Measurements from ENCODE around the gene MOB3A. TPM values are rescaled to one million over a fixed set of nuclear protein-coding genes. Genes with fewer than 3 reads are reported as not detected.

Gene MOB3A
- total and polyA plus RNA-seq, 9 of the 15 experiments (the other 6 are each of a cell fraction or from before 2014, with no cell fraction given), result 1.1 to 24.1 (median 6.0) TPM

DNA sequence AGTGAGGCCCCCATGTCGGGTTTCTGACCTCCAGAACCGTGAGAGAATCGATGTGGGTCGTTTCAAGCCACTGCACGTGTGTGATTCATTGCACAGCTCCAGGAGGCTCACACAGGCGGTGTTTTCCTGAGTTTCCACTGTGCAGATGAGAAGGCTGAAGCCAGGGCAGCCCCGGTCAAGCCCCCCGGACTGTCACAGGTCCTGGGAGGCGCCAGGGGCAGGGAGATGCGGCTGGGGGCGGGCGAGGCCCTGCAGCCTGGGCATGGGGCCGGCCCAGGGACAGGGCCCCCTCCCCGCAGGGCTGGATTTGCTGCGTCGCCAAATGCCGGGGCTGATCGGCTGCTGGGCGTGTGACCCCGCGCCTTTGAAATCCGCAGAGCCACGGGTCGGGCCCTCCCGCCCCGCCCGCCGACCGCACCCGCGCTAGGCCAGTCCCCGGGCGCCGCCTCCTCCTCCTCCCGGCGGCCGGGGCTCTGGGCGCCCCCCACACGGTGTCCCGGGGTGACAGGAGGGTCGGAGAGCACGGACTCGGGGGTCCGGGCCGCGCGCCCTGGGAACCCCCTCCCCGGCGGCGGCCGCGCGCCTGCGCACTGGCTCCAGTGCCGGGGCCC is 35.1 kb downstream of the MOB3A start (continued):
- TF ChIP-seq, protein P1, sequence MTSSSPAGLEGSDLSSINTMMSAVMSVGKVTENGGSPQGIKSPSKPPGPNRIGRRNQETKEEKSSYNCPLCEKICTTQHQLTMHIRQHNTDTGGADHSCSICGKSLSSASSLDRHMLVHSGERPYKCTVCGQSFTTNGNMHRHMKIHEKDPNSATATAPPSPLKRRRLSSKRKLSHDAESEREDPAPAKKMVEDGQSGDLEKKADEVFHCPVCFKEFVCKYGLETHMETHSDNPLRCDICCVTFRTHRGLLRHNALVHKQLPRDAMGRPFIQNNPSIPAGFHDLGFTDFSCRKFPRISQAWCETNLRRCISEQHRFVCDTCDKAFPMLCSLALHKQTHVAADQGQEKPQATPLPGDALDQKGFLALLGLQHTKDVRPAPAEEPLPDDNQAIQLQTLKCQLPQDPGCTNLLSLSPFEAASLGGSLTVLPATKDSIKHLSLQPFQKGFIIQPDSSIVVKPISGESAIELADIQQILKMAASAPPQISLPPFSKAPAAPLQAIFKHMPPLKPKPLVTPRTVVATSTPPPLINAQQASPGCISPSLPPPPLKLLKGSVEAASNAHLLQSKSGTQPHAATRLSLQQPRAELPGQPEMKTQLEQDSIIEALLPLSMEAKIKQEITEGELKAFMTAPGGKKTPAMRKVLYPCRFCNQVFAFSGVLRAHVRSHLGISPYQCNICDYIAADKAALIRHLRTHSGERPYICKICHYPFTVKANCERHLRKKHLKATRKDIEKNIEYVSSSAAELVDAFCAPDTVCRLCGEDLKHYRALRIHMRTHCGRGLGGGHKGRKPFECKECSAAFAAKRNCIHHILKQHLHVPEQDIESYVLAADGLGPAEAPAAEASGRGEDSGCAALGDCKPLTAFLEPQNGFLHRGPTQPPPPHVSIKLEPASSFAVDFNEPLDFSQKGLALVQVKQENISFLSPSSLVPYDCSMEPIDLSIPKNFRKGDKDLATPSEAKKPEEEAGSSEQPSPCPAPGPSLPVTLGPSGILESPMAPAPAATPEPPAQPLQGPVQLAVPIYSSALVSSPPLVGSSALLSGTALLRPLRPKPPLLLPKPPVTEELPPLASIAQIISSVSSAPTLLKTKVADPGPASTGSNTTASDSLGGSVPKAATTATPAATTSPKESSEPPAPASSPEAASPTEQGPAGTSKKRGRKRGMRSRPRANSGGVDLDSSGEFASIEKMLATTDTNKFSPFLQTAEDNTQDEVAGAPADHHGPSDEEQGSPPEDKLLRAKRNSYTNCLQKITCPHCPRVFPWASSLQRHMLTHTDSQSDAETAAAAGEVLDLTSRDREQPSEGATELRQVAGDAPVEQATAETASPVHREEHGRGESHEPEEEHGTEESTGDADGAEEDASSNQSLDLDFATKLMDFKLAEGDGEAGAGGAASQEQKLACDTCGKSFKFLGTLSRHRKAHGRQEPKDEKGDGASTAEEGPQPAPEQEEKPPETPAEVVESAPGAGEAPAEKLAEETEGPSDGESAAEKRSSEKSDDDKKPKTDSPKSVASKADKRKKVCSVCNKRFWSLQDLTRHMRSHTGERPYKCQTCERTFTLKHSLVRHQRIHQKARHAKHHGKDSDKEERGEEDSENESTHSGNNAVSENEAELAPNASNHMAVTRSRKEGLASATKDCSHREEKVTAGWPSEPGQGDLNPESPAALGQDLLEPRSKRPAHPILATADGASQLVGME (CRISPR knock-in tag; IDR thresholded peaks at IDR 0.05), result 0 out of 2 replicates have a peak, but pooled peaks have one; percentile 32
- TF ChIP-seq SOX6 (IDR thresholded peaks at IDR 0.05) (no peak), CHD1 (IDR thresholded peaks at IDR 0.05; ENCODE audit: low read length) (peak; percentile 9), GTF2F1 (IDR thresholded peaks at IDR 0.05; ENCODE audit: low read depth, low read length) (no peak), RBBP5 (IDR thresholded peaks at IDR 0.05; ENCODE audit: borderline replicate concordance, insufficient read depth, low read length, poor library complexity, severe bottlenecking) (peak; percentile 63), PHB2 (IDR thresholded peaks at IDR 0.05; ENCODE audit: low read depth) (no peak), MAFK (IDR thresholded peaks at IDR 0.05; ENCODE audit: low read length) (0 out of 2 replicates have a peak, but pooled peaks have one; percentile 23), RAD51 (IDR thresholded peaks at IDR 0.05; ENCODE audit: borderline replicate concordance, low read depth) (no peak), BMI1 (IDR thresholded peaks at IDR 0.05; ENCODE audit: low read length) (no peak), DNMT1 (IDR thresholded peaks at IDR 0.05) (no peak), POLR2H (tag; IDR thresholded peaks at IDR 0.05; ENCODE audit: low read depth) (no peak; the same call in 1 of the 2 replicates), KDM5B (IDR thresholded peaks at IDR 0.05; ENCODE audit: insufficient replicate concordance, low read depth, low read length) (no peak), ATF7 (IDR thresholded peaks at IDR 0.05) (no peak), TRIM24 (IDR thresholded peaks at IDR 0.05) (no peak), ZNF24 (IDR thresholded peaks at IDR 0.05) (no peak), COPS2 (conservative IDR thresholded peaks at IDR 0.05) (no peak), ZNF263 (CRISPR knock-in tag; IDR thresholded peaks at IDR 0.05; ENCODE audit: borderline replicate concordance) (no peak), ATF1 (CRISPR knock-in tag; IDR thresholded peaks at IDR 0.05) (no peak), ATF1 (tag; IDR thresholded peaks at IDR 0.05) (no peak), DIDO1 (tag; IDR thresholded peaks at IDR 0.05; ENCODE audit: low read depth) (no peak), ZNF766 (CRISPR knock-in tag; conservative IDR thresholded peaks at IDR 0.05) (peak; percentile 16; the same call in 1 of the 2 replicates), HNRNPH1 (optimal IDR thresholded peaks at IDR 0.05; ENCODE audit: low read depth, low read length) (no peak)
- TF ChIP-seq, protein P2, sequence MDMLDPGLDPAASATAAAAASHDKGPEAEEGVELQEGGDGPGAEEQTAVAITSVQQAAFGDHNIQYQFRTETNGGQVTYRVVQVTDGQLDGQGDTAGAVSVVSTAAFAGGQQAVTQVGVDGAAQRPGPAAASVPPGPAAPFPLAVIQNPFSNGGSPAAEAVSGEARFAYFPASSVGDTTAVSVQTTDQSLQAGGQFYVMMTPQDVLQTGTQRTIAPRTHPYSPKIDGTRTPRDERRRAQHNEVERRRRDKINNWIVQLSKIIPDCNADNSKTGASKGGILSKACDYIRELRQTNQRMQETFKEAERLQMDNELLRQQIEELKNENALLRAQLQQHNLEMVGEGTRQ (CRISPR knock-in tag; IDR thresholded peaks at IDR 0.05), result peak; percentile 39; the same call in 1 of the 2 replicates
- TF ChIP-seq, protein P3, sequence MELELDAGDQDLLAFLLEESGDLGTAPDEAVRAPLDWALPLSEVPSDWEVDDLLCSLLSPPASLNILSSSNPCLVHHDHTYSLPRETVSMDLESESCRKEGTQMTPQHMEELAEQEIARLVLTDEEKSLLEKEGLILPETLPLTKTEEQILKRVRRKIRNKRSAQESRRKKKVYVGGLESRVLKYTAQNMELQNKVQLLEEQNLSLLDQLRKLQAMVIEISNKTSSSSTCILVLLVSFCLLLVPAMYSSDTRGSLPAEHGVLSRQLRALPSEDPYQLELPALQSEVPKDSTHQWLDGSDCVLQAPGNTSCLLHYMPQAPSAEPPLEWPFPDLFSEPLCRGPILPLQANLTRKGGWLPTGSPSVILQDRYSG (tag; conservative IDR thresholded peaks at IDR 0.05; ENCODE audit: low read depth), result no peak

Measured in K562 (cell line).